BJ (cell line): Measurements from ENCODE around the gene CLEC16A. TPM values are rescaled to one million over a fixed set of nuclear protein-coding genes. Genes with fewer than 3 reads are reported as not detected.

Source experiments
- CTCF ChIA-PET: fragments of 350-600 bp; formaldehyde crosslinking; extraction: SDS; loops from one replicate; lab custom pipeline; 2021; ENCODE audit warnings: antibody characterized with exemption, inconsistent platforms; lab: Yijun Ruan, JAX
- POLR2A ChIA-PET: fragments of 300-600 bp; sonication (Branson Sonifier 250); formaldehyde crosslinking; extraction: SDS; loops from one replicate; lab custom pipeline; 2021; ENCODE audit warnings: antibody characterized with exemption; lab: Charles Lee
- DNase-seq: peaks from one replicate; pipeline ENCODE4 v3.0.0-alpha.2; 2011; ENCODE audit warnings: low read depth
- H3K27me3 ChIP-seq: 2 replicates; pipeline ENCODE4 v1.6.0; 2011; ENCODE audit warnings: low read length; ENCODE audit not compliant: control insufficient read depth, insufficient read depth
- H3K36me3 ChIP-seq: 2 replicates; pipeline ENCODE4 v1.5.1; 2011; ENCODE audit warnings: low read length; ENCODE audit not compliant: control insufficient read depth, insufficient read depth
- H3K4me3 ChIP-seq: 2 replicates; pipeline ENCODE4 v1.5.1; 2011; ENCODE audit warnings: low read depth, mild to moderate bottlenecking, control low read depth, low read length
- polyA plus RNA-seq: library from polyadenylated mRNA; depleted of rRNA; stranded (reverse); fragments of >200 nt; gene quantifications from 2 replicates; pipeline ENCODE4 v1.2.3, GENCODE V29; 2011
- TF ChIP-seq, protein P1 (sequence below): IDR thresholded peaks from 2 replicates; pipeline ENCODE4 v1.5.1; 2011; ENCODE audit warnings: low read depth, mild to moderate bottlenecking, control low read depth, inconsistent platforms, low read length, moderate library complexity; ENCODE audit not compliant: insufficient read depth

The CLEC16A gene
- polyA plus RNA-seq, 1 experiment: 8.7 TPM

DNA sequence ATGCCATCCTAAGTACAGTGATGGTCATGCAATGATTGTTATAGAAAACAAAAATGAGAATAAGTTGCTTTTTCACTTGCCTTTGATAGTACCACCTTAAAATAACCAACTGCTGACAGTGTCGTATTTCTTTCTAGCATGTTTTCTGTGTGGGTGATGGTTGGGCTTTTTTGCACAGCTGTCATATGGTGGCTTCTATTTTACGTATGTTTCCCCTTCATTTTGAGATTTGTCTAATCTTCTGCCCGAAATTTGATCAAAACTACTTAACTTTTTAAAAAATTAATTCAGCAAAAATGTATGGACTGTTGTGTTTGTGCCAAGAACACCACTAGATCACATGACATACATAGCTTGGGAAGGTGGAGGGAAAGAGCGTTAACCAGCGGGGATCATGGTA lies 90.7 kb downstream of the CLEC16A start:
- no peak for DNase-seq
- Histone ChIP-seq H3K36me3 (peaks cover 5% of the 10 kb centered on the region), H3K4me3 (no peak overlapping the region), H3K27me3 (no peaks in the 10 kb centered on the region)
- TF ChIP-seq, protein P1, sequence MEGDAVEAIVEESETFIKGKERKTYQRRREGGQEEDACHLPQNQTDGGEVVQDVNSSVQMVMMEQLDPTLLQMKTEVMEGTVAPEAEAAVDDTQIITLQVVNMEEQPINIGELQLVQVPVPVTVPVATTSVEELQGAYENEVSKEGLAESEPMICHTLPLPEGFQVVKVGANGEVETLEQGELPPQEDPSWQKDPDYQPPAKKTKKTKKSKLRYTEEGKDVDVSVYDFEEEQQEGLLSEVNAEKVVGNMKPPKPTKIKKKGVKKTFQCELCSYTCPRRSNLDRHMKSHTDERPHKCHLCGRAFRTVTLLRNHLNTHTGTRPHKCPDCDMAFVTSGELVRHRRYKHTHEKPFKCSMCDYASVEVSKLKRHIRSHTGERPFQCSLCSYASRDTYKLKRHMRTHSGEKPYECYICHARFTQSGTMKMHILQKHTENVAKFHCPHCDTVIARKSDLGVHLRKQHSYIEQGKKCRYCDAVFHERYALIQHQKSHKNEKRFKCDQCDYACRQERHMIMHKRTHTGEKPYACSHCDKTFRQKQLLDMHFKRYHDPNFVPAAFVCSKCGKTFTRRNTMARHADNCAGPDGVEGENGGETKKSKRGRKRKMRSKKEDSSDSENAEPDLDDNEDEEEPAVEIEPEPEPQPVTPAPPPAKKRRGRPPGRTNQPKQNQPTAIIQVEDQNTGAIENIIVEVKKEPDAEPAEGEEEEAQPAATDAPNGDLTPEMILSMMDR: no peak
- ChIA-PET POLR2A (no interaction called here), CTCF (interaction anchor here (0.7 kb wide), 1 partner anchor 221 kb away, joined by 3 read pairs; the partner anchor contains the start of gene SOCS1)

DNA sequence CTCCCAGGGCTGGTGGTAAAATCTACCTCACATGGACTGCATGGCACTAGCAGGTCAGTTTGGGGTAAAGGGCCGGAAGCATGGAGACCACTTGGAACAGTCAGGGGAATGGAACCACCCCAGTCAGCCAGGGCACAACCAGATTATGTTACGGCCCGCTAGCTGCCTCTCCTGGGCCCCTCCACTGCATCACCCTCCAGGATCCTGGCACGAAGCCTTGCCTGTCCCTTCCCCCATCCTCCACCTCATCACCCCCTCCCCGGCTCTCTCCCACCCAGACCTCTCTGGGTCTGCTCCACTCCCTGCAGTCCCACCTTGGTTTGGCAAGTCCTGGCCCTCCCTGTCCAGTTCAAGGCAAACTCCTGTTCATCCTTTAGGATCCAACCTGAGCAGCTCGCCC lies 91.7 kb downstream of the CLEC16A start:
- CTCF ChIA-PET: no interaction called here
- no peak overlapping the region for H3K4me3 ChIP-seq
- peaks cover 8% of the 10 kb centered on the region for H3K36me3 ChIP-seq
- TF ChIP-seq, protein P1: no peak
- DNase-seq: no peak
- no peaks in the 10 kb centered on the region for H3K27me3 ChIP-seq
- POLR2A ChIA-PET: no interaction called here

DNA sequence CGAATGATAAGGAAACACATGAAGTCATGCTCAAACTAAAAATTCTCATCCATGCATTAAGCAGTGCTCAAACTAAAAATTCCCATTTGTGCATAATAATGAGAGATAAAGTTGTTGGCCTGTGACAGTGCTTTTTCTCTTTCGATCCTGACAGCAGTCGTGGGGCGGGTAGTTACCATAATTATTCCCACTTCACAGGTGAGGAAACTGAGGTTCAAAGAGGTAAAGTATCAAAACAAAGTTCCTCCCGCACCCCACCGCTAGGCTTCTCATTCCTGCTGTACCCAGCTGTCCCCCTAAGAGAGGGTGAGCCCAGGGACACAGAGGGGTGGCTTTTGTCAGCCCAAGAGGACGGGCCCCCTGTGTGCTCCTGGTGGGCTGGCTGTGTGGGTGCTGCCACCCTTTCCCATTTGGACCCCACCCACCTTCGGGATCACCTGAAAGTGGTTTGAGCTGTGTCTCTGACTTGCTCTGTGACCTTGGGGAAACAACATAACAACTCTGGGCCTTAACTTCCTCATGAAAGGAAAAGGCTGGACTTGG lies 92.6 kb downstream of the CLEC16A start:
- CTCF ChIA-PET: no interaction called here
- Histone ChIP-seq H3K36me3 (peaks cover 8% of the 10 kb centered on the region), H3K4me3 (no peak overlapping the region), H3K27me3 (no peaks in the 10 kb centered on the region)
- POLR2A ChIA-PET: no interaction called here
- no peak for DNase-seq
- TF ChIP-seq, protein P1: no peak

DNA sequence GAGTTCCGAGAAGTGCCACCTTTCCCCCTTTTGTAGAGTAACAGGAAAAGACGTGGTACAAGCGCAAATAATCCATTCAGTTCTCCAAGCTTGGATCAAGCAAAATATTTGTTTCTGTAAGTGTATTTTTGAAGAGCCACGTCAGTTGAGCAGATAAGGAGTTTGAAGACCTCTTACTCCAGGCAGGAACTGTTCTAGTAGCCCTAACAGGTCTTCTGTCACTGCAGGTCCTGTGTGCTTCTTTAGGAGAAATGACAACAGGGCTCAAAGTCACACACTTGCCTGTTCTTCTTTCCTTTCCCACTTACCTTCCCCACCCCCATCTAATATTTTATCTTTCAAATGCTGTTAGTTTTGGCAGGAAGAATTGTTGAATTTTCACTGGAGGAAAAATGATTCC lies 93.9 kb downstream of the CLEC16A start:
- Histone ChIP-seq H3K36me3 (peaks cover 12% of the 10 kb centered on the region), H3K27me3 (no peaks in the 10 kb centered on the region), H3K4me3 (no peak overlapping the region)
- POLR2A ChIA-PET: no interaction called here
- TF ChIP-seq, protein P1: no peak
- CTCF ChIA-PET: no interaction called here
- DNase-seq: no peak

DNA sequence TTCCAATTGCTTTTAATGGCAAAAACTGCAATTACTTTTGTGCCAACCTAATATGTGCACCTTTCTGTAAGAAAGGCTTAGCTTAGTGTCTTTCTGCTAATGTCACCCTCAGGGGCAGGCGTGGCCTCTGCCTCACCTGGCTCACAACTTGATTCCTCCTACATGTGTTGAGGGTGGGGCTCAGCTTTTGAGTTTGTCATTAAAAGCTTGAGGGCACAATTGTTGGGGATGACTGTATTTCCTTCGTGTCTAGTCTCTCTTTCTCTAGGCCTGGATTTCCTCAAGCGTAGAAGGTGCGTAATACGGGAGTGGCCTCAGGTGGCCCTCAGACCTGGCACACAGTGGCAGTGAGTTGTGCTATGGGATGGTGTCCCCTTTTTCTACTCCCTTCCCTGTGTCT lies 94.4 kb downstream of the CLEC16A start:
- peaks cover 12% of the 10 kb centered on the region for H3K36me3 ChIP-seq
- no peak overlapping the region for H3K4me3 ChIP-seq
- ChIA-PET CTCF (no interaction called here), POLR2A (no interaction called here)
- no peaks in the 10 kb centered on the region for H3K27me3 ChIP-seq
- TF ChIP-seq, protein P1: no peak
- no peak for DNase-seq
